NCI-H82 (cell line): Measurements from ENCODE around the gene TPSAB1.
"Not testable (repeated sequence)": the region's sequence is repeated elsewhere in the genome, so short reads cannot be mapped to it uniquely, and the experiment has no call there.

Source experiments
- DNase-seq: peaks from one replicate; lab custom pipeline; 2025; lab: John Stamatoyannopoulos, UW

Gene TPSAB1

DNA sequence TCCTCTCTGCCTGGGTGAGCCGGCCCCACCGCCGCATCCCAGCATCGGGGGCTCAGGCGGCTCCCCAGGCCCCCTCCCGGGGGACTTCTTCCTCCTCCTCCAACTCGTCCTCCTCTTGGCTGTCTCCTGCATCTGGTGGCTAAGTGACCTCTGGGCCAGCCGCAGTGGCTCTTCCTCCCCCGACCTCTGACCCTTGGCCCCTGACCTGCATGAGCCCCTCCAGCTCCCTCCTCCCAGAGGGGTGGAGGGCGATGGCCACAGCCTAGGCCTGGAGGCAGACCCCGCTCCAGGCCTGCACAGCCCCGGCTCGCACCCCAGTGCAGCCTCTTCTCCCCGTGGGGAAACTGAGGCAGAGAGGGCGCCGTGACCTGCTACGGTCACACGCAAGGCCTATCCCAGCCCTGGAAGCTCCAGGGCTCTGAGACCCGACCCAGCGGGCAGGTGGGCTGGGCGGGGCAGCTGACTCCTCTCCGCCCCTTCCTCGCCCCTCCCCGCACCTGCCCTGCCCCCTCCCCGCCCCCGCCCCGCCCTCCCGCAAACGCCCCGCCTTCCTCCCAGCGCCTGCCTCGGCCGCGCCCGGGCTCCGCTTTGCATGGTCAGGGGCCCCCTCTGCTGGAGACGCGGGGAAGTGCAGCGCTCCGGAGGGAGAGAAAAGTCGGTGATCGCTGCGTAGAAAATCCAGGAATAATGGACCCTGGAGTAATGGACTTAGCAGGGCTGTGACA, 8.7 kb downstream of the TPSAB1 start:
- DNase-seq: not testable (repeated sequence)

DNA sequence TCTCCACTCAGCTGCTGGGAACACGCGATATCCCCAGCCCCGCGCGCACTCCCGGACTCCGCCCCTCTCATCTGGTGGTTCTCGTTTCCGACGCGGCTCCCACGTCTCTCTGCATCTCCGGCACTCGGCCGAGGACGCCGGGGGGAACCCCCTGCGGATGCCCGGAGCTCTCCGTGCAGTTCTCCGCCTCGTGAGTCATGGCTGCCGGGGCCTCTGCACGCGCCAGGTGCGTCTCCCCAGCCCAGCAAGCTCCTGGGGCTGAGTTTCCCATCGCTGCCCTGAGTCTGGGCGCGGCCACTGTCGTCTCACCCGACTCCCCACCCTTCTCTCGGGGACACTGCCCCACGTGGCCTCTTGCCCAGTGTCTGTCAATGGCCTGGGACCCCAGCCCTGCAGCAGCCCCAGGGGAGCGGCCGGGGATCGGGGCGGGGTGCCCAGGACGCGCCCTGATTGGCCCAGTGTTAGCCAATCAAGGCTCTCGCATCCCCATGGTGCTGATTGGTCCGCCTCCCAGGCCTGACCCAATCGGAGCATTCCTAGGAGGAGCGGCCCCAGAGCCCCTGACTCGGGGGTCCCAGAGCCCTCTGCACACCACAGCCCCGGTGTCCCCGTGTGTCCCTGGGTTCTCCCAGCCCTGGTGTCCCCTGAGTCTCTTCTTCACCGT, 13.3 kb downstream of the TPSAB1 start:
- not testable (repeated sequence) for DNase-seq

- not testable (repeated sequence) for DNase-seq
Measured at GRCh38 chr16:1254821-1255220, 14.3 kb downstream of the TPSAB1 start.

- DNase-seq: not testable (repeated sequence)
Measured at GRCh38 chr16:1255276-1256122, 15.0 kb downstream of the TPSAB1 start, which contains the start of gene TPSD1. Gene TPSD1, plus strand, starts transcription at chr16:1256069. Its CDS starts 212 bp downstream, at chr16:1256281.

DNA sequence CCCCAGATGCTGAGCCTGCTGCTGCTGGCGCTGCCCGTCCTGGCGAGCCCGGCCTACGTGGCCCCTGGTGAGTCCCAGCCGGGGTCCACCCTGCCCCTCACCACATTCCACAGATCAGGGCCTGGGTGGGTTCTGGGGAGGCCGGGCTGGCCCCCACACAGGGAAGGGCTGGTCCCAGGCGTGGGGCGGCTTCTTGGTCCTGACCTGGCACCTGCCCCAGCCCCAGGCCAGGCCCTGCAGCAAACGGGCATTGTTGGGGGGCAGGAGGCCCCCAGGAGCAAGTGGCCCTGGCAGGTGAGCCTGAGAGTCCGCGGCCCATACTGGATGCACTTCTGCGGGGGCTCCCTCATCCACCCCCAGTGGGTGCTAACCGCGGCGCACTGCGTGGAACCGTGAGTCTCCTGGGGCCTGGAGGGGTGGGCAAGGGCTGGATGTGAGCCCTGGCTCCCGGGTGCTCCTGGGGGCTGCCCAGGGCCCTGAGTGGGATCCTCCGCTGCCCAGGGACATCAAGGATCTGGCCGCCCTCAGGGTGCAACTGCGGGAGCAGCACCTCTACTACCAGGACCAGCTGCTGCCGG, 15.9 kb downstream of the TPSAB1 start:
- not testable (repeated sequence) for DNase-seq

- DNase-seq: no peak
Measured at GRCh38 chr16:1256874-1257322, 16.4 kb downstream of the TPSAB1 start.

DNA sequence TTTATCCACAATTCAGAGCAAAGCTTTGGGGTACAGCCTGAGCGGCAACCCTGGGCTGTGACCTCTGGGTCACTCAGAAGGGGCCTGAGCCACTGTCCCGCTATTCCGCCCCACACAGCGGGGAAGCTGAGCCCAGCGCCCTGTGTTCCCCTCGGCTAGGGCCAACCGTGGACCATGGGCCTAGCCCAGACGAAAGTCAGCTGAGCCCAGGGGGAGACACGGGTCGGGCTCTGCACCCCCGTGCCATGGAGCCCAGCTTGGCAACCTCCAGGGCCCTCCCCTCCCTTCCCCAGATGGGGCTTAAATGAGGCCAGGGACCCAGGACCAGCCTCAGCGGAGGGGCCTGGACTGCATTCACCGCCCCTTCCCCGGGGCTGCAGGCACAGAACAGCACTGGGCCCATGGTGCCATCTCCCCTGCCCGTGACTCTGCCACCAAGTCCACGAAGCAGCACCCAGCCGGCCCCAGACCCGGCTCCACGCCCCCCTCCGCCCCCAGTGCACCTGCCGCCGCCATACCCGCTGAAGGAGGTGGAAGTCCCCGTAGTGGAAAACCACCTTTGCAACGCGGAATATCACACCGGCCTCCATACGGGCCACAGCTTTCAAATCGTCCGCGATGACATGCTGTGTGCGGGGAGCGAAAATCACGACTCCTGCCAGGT, 17.2 kb downstream of the TPSAB1 start:
- DNase-seq: no peak

DNA sequence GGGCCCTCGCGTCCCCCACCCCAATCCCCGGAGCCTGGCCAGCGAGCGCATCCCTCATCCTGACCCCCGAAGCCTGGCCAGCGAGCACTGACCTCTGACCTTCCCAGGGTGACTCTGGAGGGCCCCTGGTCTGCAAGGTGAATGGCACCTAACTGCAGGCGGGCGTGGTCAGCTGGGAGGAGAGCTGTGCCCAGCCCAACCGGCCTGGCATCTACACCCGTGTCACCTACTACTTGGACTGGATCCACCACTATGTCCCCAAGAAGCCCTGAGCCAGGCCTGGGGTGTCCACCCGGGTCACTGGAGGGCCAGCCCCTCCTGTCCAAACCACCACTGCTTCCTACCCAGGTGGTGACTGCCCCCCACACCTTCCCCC, 17.7 kb downstream of the TPSAB1 start:
- DNase-seq: no peak

DNA sequence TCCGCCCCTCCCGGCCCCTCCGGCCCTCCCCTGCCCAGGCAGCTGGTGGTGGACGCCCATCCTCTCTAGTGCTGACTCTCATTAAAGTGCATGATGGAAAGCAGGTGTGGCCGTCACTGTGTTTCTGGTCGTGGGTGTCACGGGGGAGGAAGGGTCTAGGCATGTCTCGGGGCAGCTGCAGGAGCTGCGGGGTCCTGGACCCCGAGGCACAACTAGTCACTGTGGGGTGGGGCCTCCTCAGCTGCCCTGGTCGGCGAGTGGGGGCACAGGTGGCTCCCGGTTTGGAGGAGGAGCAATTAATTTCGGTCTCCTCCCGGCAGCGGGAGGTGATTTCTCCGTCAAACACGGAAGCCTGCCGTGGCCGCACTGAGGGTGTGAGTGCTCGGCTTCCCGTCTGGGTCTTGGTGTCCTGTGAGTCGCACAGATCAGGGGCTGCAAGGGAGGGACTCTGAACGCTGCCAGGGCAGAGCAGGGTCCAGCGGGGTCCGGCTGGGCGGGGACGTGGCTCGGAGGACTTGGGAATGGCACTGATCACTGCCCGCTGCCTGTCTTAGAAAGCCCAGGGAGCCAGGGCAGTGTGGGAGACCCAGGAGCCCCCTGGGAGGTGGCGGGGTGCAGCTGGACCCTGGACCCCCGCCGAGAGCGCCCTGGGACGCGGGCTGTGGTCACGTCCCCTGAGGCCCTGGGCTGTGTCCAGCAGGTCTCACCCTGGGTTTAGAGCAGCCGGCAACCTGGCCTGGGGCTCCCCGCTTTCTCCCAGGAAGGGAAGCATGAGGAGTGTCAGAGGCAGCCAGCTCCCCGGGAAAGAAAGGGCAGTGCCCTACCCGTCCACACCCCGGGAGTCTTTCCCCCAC, 18.6 kb downstream of the TPSAB1 start:
- DNase-seq: no peak

- DNase-seq: no peak
Measured at GRCh38 chr16:1259760-1260068, 19.2 kb downstream of the TPSAB1 start.

- no peak for DNase-seq
Measured at GRCh38 chr16:1260101-1260680, 19.7 kb downstream of the TPSAB1 start.

DNA sequence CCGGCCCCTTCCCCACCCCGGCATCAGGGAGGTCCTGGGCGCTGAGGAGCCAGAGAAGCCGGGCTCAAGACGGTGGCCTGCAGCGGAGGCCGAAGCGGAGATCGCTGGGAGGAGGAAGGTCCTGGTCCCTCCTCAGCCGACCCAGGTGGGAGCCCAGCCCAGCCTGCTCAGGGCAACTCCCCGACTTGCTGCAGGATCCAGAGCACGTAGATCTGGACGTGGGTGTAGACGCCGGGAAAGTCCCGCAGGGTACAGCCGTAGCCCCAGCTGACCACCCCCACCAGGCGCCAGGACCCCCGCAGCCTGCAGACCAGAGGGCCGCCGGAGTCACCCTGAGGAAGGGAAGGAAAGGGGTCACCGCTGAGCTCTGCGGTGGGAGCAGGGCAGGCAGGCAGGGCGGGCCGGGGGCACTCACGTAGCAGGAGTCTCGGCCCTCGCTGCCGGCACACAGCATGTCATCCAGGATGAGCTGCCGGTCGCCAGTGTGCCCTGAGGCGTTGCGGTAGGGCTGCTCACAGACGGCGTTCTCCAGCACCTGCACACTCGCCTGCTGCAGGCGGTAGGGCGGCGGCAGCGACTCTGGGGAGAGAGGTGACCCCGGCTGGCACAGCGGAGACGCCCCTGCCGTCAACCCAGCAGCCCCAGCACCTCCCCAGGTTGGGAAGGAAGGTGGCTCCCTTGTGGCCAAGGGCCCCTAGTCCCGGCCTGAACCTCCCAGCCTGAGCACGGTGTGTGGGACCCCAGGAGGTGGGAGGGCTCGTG, 20.8 kb downstream of the TPSAB1 start:
- DNase-seq: peak; percentile 29

- DNase-seq: no peak
Measured at GRCh38 chr16:1262210-1262845, 21.8 kb downstream of the TPSAB1 start.

GRCh38 chr16:1262846-1263221, 22.3 kb downstream of the TPSAB1 start:
- no peak for DNase-seq

GRCh38 chr16:1263591-1264344, 23.3 kb downstream of the TPSAB1 start:
- no peak for DNase-seq

DNA sequence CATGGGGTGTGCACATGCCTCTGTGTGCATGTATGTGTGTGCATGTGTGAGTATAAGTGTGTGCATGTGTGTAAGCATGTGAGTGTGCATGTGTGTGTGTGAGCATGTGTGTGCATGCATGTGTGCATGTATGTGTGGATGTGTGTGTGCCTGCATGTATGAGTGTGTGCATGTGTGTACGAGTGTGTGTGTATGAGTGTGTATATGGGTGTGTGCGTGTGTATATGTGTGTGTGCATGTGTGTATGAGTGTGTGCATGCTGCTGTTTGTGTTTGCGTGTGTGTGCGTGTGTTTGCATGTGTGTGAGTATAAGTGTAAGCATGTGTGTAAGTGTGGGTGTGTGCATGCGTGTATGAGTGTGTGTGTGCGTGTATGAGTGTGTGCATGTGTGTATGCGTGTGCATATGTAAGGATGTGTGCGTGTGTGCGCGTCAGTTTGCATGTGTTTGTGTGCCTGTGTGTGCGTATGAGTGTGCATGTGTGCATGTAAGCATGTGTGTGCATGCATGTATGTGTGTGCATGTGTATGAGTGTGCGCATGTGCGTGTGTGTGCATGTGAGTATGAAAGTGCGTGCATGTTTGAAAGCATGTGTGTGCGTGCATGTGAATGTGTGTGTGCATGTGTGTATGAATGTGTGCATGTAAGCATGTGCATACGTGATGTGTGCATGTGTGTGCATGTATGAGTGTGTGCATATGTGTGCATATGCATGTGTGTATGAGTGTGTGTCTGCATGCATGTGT, 24.0 kb downstream of the TPSAB1 start:
- no peak for DNase-seq

DNA sequence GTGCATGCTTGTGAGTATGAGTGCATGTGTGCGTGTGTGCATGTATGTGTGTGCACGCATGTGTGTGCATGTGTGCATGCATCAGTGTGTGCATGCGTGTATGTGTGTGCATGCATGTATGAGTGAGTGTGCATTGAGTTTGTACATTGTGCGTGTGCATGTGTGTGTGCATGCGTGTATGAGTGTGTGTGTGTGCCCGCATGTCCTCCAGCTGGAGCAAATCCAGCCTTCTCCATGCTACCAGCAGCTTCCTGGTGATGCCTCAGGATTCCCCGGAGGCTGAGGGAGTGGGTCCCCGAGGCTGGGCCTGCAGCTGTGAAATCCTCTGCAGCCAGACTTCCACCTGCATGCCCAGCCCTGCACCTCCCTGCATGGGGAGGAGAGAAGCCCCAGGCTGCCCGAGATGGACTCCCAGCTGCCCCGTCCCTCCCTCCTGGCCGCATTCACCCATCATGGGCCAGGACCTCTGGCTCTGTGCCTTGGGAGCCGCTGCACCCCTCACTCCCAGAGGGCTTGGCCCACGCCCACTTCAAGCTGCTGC, 24.7 kb downstream of the TPSAB1 start:
- no peak for DNase-seq

DNA sequence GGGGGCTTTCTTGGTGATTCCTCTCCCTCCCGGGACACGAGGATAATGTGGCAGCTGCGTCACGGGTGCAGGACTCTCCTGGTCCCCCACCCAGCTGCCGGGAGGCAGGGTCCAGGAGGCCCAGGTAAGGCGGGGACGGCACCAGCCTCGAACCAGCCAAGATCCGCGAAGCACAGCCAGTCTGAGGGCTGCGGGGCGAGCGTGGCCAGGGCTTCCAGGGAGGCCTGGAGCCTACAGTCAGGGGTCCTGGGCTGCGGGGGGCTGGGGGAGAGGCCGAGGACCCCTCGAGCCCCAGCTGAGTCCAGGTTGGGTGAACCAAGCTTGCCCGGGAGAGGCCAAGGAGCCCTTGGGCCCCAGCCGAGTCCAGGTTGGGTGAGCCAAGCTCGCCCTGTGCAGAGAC, 25.3 kb downstream of the TPSAB1 start:
- no peak for DNase-seq
